ENCODE results near the gene PTPRR. TPM values are rescaled to one million over a fixed set of nuclear protein-coding genes. Genes with fewer than 3 reads are reported as not detected.

PTPRR gene
- total and polyA plus RNA-seq, 10 donors = 0.41 to 2.7 (median 1.5) TPM

DNA sequence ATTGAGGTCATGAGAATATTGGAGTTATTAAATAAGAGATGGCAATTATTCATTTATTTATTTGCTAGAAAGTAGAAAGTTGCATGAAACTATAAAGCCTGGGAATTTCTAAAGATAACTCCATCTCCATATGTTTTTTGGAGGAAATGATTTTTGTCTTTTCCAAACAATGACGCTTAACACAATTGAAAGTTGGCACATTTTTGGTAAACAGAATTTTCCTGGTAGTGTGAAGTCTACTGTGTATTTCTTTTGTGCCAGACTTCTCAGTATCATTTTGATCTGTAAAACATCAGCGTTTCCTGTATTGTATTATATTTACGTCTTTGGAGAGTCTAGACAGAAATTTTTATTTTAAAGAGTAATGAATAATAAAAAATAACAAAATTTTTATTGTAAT is 249.6 kb downstream of the PTPRR start:
- no peak for DNase-seq

DNA sequence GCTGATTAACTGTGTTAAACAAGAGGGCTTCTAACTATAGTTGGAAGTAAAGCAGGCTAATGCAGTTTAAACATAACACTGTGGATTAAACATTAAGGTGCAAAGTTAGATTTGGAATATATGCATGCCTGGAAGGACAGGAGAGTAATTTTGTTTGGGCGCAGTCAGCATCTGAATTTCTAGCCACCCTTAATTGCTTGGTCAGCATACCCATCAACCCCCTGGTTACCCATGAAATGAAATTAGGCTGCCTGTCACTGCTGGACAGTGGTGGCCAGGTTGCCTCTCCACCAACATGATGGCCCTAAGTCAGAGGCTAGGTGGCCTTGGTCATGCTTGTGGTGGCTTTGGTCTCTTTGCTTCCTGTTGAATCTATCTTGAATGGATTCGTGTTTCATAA is 253.3 kb downstream of the PTPRR start:
- intact Hi-C loops (cut with DNase I; ENCODE audit: low total_unique reads) = no loop called here
- 87 to 100% (median 91%) methylated on average over 2 of the region's 2 CpGs for WGBS, 5 donors
- Histone ChIP-seq H3K27ac (no peak overlapping the region), H3K4me1 (no peaks in the 10 kb centered on the region), H3K4me3 (no peak overlapping the region), H3K36me3 (no peaks in the 10 kb centered on the region), H3K27me3 (replicated peaks in 1 of 7) (no peaks in the 10 kb centered on the region), H3K9me3 (no peaks in the 10 kb centered on the region)
- no peak for DNase-seq
- TF ChIP-seq POLR2AphosphoS5 (IDR thresholded peaks at IDR 0.05) (no peak), CTCF (IDR thresholded peaks at IDR 0.05 in 8 of 11, conservative IDR thresholded peaks at IDR 0.05 in 3 of 11) (no peak), POLR2A (IDR thresholded peaks at IDR 0.05) (no peak)

More for the DNA sequence above, 249.6 kb downstream of the PTPRR start:
- Histone ChIP-seq H3K4me1 (no peaks in the 10 kb centered on the region), H3K4me3 (no peak overlapping the region), H3K36me3 (no peaks in the 10 kb centered on the region), H3K9me3 (peaks cover 0 to 5% (median 0%) of the 10 kb centered on the region in 8 donors), H3K27me3 (replicated peaks in 1 of 7) (no peaks in the 10 kb centered on the region), H3K27ac (no peak overlapping the region)
- WGBS, 5 donors = 63 to 79% (median 70%) methylated on average over 3 of the region's 3 CpGs
- TF ChIP-seq CTCF (IDR thresholded peaks at IDR 0.05 in 8 of 11, conservative IDR thresholded peaks at IDR 0.05 in 3 of 11) (no peak), POLR2A (IDR thresholded peaks at IDR 0.05) (no peak), POLR2AphosphoS5 (IDR thresholded peaks at IDR 0.05) (no peak)
- intact Hi-C loops (cut with DNase I; ENCODE audit: low total_unique reads) = no loop called here

DNA sequence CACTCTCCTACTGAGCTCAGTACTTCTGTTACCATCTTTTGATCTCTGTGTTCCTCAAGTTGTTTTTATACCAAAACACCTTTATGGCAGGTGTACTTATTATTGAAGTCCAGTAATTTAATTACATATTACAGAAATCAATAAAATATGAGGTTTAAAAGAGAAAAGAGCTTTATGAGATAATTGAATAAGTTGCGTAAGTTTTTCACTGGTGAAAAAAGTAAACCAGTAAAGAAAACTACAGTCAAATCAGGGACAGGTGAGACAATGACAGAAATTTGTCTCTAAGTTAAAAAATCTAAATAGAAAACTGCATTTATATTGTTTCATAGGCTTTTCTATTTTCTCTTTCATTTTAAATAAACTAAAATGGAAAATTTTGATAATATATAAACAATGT is 254.2 kb downstream of the PTPRR start:
- Histone ChIP-seq H3K27ac (no peak overlapping the region), H3K4me3 (no peak overlapping the region), H3K4me1 (no peaks in the 10 kb centered on the region), H3K27me3 (replicated peaks in 1 of 7) (no peaks in the 10 kb centered on the region), H3K9me3 (no peaks in the 10 kb centered on the region), H3K36me3 (no peaks in the 10 kb centered on the region)
- 94 to 97% (median 96%) methylated on average over 1 of the region's 1 CpG for WGBS, 5 donors
- intact Hi-C loops (cut with DNase I; ENCODE audit: low total_unique reads) = no loop called here
- DNase-seq = no peak
- TF ChIP-seq POLR2AphosphoS5 (IDR thresholded peaks at IDR 0.05) (no peak), CTCF (IDR thresholded peaks at IDR 0.05 in 8 of 11, conservative IDR thresholded peaks at IDR 0.05 in 3 of 11) (no peak), POLR2A (IDR thresholded peaks at IDR 0.05) (no peak)

GRCh38 chr12:70664465-70664881 is 256.1 kb downstream of the PTPRR start:
- Histone ChIP-seq H3K4me3 (no peak overlapping the region), H3K27me3 (replicated peaks in 1 of 7) (no peaks in the 10 kb centered on the region), H3K4me1 (no peaks in the 10 kb centered on the region), H3K9me3 (no peaks in the 10 kb centered on the region), H3K36me3 (no peaks in the 10 kb centered on the region), H3K27ac (no peak overlapping the region)
- TF ChIP-seq POLR2AphosphoS5 (IDR thresholded peaks at IDR 0.05) (no peak), POLR2A (IDR thresholded peaks at IDR 0.05) (no peak), CTCF (IDR thresholded peaks at IDR 0.05 in 8 of 11, conservative IDR thresholded peaks at IDR 0.05 in 3 of 11) (no peak)
- intact Hi-C loops (cut with DNase I; ENCODE audit: low total_unique reads) = no loop called here
- 75 to 84% (median 80%) methylated on average over 7 of the region's 7 CpGs for WGBS, 5 donors
- no peak for DNase-seq
